Motor neuron (in vitro differentiated cells): ENCODE data around the gene GDF7. TPM values are rescaled to one million over a fixed set of nuclear protein-coding genes. Genes with fewer than 3 reads are reported as not detected.

Experiments used
- ATAC-seq, 8 experiments: fragments of 200-7000 bp; cut with Tn5 transposase; replicated peaks in 6 of 8; 2 replicates each; pipeline ENCODE4 v1.8.0; 2021; ENCODE audit warnings: mild to moderate bottlenecking in 8 of 8, moderate library complexity in 8 of 8
- H3K27ac ChIP-seq, 2 donors: fragments of 250-450 bp; sonication (Bioruptor Pico); 2 replicates each; pipeline ENCODE4 v1.9.0; 2021; ENCODE audit warnings: antibody characterized with exemption in 2 of 2, mild to moderate bottlenecking in 2 of 2, moderate library complexity in 1 of 2
- H3K4me1 ChIP-seq, 2 donors: fragments of 250-450 bp; sonication (Bioruptor Pico); replicated peaks in 1 of 2; 2 replicates each; pipeline ENCODE4 v1.6.1; 2021; ENCODE audit warnings: antibody characterized with exemption in 2 of 2, mild to moderate bottlenecking in 2 of 2, moderate library complexity in 1 of 2
- H3K4me3 ChIP-seq, 5 donors: fragments of 250-450 bp; sonication (Bioruptor Pico); 2 replicates each; pipeline ENCODE4 v1.9.0; 2021; ENCODE audit warnings: antibody characterized with exemption in 5 of 5, mild to moderate bottlenecking in 5 of 5, moderate library complexity in 4 of 5
- WGBS, 10 experiments: fragments of 450-650 bp; shearing (Covaris generic); methylation state at CpG; one replicate each; pipeline ENCODE4 v1.0.0; 2022; 5-methylcytosine and 5-hydroxymethylcytosine counted together
- in situ Hi-C, 9 experiments: fragments of 400-800 bp; cut with MboI; loops; one replicate each; pipeline ENCODE4 v1.15.0; 2021; ENCODE audit warnings: low sequenced_read_pairs in 9 of 9, low pct_unique_long_range_greater_than_20kb in 2 of 9; ENCODE audit not compliant: unreplicated experiment in 9 of 9
- total RNA-seq, 8 experiments: library from RNA; unstranded; fragments of 300-600 nt; gene quantifications; 2 replicates each; pipeline versions ENCODE4 v1.2.3 to v1.2.4, GENCODE V29; 2022

GDF7 gene
- total RNA-seq, 8 experiments from 2014 or later = 0.22 to 4.7 (median 0.57) TPM

DNA sequence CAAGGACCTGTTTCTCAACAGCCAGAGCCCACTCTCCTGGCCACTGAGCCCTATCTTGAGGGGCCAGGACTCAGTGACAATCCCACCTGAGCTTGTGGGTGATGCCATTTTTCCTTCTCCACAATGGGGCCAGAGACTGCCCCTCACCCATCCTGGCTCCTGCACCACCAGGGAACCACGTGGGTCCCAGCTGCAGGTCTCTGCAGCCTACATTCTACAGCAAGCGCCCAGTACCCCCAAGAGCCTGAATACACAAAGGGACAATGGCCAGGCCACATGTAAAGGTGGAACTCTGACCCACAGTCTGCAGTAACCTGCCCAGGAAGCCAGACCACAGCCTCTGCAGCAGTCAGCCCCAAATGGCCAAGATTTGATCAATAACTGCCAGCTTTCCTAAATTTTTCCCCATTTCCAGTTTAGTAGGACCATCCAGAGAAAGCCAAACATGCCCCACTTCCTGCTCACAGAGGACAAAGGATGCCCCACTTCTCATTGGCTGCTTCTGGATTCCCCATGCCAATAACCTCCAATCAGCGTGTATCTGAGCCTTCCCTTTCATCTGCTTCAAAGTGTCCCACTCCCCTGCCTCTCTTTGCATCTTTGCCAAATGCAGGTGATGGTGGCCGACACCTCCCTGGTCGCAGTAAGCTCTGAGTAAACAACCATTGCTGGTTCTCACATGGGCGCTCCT lies 35.2 kb upstream of the GDF7 start:
- ATAC-seq = no peak
- in situ Hi-C loops = loop anchor here in 8 of 9 experiments (10.0 to 25.0 kb wide), 5 partner anchors 177 to 519 kb away; partner anchors contain the start of gene RHOB (in 7 of the 8)
- Histone ChIP-seq H3K4me3 (no peak overlapping the region), H3K27ac (no peak overlapping the region), H3K4me1 (peaks cover 11 to 20% of the 10 kb centered on the region in 2 donors)
- 69 to 100% (median 100%) methylated on average over 1 to 3 of the region's 6 CpGs; no CpG with 5 or more reads in 4 of the 10 experiments for WGBS, 10 experiments

DNA sequence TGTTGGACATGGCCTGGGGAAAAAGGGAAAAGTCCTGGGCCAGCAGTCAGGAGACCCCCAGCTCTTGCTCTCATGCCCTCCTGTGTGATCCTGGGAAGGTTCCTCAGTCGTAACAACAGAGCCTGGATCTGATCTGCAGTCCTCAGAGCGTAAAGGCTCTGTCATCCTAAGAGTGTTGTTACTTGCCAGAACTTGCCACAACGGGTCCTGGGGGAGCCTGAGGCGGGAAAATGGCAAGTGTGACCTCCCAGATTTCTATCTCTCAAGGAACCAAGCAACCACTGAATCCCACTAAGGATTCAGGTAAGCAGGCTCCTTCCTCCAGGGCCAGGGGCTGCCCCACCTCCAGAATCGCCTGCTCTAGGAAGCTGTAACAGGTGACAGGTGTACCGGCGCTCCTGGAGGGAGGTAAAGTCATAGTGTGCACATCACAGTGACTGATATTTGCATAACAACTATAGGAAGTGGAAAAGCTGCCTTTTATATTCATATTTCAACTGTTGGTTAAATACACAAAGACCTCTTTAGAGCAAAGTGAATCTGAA lies 34.4 kb upstream of the GDF7 start:
- ATAC-seq = no peak
- WGBS, 10 experiments = 79 to 100% (median 90%) methylated on average over 2 to 5 of the region's 7 CpGs; no CpG with 5 or more reads in 3 of the 10 experiments
- Histone ChIP-seq H3K4me1 (peaks cover 11 to 14% of the 10 kb centered on the region in 2 donors), H3K4me3 (no peak overlapping the region), H3K27ac (no peak overlapping the region)
- in situ Hi-C loops = loop anchor here in 8 of 9 experiments (10.0 to 25.0 kb wide), 5 partner anchors 178 to 520 kb away; partner anchors contain the start of gene RHOB (in 7 of the 8)

DNA sequence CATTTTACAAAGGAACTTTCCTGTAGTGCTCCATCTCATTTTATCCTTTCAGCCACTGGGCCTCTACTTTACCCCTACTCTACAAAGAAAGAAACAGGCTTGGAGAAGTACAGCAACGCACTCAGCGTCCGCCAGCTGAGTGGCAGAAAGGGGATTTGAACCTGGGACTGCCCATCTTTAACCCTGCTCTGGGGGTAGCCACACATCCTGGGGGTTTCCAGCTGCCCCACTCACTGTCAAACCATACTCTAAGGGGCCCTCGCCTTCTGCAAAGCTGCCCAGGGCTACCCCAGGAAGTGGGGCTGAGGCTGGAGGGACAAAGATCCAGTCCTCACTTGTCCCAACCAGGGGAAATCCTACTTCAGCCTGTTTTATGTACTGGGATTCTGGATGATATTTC lies 33.9 kb upstream of the GDF7 start:
- Histone ChIP-seq H3K4me1 (peaks cover 11% of the 10 kb centered on the region in 2 donors), H3K4me3 (no peak overlapping the region), H3K27ac (no peak overlapping the region)
- in situ Hi-C loops = loop anchor here in 8 of 9 experiments (10.0 to 25.0 kb wide), 5 partner anchors 178 to 521 kb away; partner anchors contain the start of gene RHOB (in 7 of the 8)
- ATAC-seq = no peak
- WGBS, 10 experiments = 73 to 83% (median 80%) methylated on average over 3 to 4 of the region's 4 CpGs; no CpG with 5 or more reads in 7 of the 10 experiments

DNA sequence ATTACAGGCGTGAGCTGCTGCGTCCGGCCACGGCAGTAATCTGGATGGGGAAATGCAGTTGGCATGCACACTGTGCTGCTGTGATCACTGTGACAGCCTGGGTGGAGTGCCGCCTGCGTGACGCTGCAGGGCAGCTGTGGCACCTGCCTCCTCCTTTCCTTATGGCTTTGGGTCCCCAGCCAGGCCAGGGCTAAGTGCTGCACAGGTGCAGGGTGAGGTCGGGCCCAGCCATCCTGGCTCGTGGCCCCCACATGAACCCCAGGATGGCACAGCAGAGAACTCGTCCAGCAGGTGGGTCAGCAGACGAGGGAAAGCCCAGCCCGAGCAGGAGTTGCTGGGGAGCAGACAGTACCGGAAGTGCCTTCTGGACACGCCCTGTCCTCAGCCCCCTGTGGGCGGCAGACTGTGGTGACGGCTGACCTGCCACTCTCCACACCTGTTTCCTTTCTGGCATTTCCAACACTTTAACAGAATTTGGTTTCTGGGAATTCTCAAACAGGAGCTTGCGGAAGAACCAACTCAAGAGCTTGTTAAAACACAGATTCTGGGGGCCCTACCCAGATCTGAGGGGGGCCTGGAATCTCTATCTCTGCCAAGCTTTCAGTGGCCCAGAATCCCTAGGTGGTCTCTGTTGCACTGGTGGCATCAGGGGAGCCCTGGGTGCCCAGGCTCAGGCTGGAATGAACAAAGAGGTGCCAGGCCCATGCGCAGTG lies 33.0 kb upstream of the GDF7 start:
- ATAC-seq = no peak
- Histone ChIP-seq H3K4me1 (peaks cover 11% of the 10 kb centered on the region in 2 donors), H3K4me3 (no peak overlapping the region), H3K27ac (no peak overlapping the region)
- WGBS, 10 experiments = 72 to 100% (median 90%) methylated on average over 1 to 6 of the region's 18 CpGs; no CpG with 5 or more reads in 4 of the 10 experiments
- in situ Hi-C loops = loop anchor here in 8 of 9 experiments (10.0 to 25.0 kb wide), 5 partner anchors 179 to 522 kb away; partner anchors contain the start of gene RHOB (in 7 of the 8)

DNA sequence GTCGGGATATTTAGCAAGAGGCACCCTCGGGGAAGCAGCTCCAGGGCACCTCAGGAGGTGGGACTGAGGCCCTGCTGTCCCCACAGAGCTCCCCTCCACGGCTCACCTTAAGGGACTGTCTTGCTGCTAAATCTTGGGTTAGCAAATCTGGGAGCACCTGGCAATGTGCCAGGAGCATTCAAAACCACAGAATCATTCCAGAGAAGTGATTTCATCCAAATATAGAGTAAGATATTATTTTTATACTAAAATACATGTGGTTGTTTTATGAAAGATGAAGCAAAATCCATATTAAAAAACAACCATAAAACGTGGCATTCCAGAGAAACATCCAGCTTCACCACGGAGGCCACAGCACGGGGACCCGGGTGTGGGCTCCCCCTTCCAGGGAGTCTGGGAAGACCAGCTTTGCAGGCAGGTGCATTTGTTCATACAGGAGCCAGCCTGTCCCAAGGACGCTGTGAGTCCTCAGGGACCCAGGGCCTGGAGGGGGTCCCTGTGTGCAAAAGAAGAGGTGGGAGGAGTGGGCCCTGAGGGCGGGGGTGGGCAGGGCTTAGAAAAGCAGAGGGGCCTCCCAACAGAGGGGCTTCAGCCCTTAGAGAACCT lies 32.3 kb upstream of the GDF7 start:
- Histone ChIP-seq H3K27ac (no peak overlapping the region), H3K4me3 (no peak overlapping the region), H3K4me1 (peaks cover 11% of the 10 kb centered on the region in 2 donors)
- no peak for ATAC-seq
- in situ Hi-C loops = loop anchor here in 8 of 9 experiments (10.0 to 25.0 kb wide), 5 partner anchors 180 to 522 kb away; partner anchors contain the start of gene RHOB (in 7 of the 8)
- WGBS, 10 experiments = 55 to 77% (median 75%) methylated on average over 2 to 4 of the region's 9 CpGs; no CpG with 5 or more reads in 6 of the 10 experiments

DNA sequence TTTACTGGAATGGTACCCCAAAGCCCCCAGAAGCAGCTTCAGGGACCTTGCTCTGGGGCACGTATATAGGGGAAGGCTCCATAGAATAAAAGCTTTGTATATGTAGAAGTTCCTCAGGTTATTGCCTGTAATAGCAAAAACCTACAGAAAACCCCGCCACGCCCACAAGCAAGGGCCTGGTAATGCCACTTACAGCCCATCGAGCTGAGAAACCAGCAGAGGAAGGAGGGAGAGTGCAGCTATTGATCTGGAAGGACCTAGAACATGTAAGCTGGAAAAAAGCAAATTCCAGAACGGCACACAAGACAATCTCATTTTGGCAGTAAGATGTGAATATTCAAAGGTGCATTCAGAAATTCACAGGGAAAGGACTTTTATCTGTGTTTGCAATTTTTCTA lies 31.8 kb upstream of the GDF7 start:
- no peak for ATAC-seq
- in situ Hi-C loops = loop anchor here in 8 of 9 experiments (10.0 to 25.0 kb wide), 5 partner anchors 180 to 523 kb away; partner anchors contain the start of gene RHOB (in 7 of the 8)
- 33 to 85% (median 56%) methylated on average over 1 to 4 of the region's 5 CpGs; no CpG with 5 or more reads in 2 of the 10 experiments for WGBS, 10 experiments
- Histone ChIP-seq H3K4me3 (no peak overlapping the region), H3K27ac (no peak overlapping the region), H3K4me1 (peaks cover 11% of the 10 kb centered on the region in 2 donors)

DNA sequence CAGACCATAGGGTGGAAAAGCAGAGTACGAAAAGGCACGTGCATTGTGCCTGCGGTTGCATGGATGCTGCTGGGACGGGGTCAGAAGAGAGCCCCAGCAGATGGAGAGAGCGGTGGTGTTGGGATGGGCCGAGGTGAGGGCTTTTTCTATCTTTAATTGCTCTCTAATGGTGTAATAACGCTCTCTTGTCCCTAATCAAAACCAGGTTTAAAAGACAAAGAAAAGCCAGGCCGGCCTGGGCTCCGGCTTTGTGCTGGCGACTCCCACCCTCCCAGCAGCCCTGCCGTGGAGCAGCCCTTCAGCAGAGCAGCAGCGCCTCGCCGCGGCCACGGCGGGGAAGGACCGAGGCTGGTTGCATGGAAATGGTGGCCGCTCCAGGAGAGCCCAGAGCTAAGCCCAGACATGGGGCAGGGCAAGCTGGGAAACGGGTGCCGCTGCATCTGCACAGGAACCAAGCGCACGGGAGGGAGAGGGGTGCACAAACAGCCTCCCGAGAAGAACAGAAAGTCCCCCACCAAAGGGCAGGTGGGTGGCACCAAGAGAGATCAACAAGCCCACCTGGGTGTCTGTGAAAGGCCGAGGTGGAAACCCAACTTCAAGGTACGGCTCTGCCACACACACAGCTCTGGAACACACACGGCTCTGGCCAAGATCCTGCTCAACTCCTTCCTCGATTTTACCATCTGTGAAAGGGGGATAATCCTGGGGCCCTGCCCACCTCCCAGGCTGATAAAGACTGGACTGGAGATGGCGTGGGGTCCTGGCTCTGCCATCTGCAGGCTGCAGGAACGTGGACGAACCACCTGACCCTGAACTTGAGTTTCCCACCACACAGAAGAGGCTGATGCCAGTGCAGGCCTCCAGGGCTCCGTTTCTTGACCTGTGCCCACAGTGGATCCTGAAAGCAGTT lies 31.0 kb upstream of the GDF7 start:
- peak; percentile 97 to 99 (median 98) for ATAC-seq
- in situ Hi-C loops = loop anchor here in 8 of 9 experiments (10.0 to 25.0 kb wide), 5 partner anchors 181 to 524 kb away; partner anchors contain the start of gene RHOB (in 7 of the 8)
- 10 to 54% (median 39%) methylated on average over 1 to 9 of the region's 32 CpGs; no CpG with 5 or more reads in 1 of the 10 experiments for WGBS, 10 experiments

DNA sequence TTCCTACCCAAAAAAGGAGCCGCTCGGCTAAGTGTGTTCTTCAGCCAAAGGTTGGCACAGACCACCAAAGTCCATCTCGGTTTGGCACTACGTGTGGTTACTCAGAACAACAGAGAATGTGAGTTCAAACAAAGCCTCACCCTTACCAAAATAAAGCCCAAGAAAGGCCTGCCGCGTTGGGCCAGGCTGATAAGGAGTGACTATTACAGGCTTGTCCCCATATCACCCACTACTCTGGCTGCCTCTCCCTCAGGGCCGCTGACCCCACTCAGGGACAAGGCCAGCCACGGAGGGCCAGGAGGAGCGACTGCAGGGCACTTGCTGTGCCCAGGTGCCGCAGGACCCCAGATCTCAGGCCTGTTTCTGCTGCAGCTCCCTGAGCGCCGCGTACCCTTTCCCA lies 29.8 kb upstream of the GDF7 start:
- in situ Hi-C loops = loop anchor here in 8 of 9 experiments (10.0 to 25.0 kb wide), 5 partner anchors 182 to 525 kb away; partner anchors contain the start of gene RHOB (in 7 of the 8)
- no peak for ATAC-seq

More for the DNA sequence above, 31.0 kb upstream of the GDF7 start:
- Histone ChIP-seq H3K4me3 (peak overlapping the region in 1 of 5 donors; percentile 8), H3K4me1 (peaks cover 13% of the 10 kb centered on the region in 2 donors), H3K27ac (peak overlapping the region in 1 of 2 donors; percentile 37)

DNA sequence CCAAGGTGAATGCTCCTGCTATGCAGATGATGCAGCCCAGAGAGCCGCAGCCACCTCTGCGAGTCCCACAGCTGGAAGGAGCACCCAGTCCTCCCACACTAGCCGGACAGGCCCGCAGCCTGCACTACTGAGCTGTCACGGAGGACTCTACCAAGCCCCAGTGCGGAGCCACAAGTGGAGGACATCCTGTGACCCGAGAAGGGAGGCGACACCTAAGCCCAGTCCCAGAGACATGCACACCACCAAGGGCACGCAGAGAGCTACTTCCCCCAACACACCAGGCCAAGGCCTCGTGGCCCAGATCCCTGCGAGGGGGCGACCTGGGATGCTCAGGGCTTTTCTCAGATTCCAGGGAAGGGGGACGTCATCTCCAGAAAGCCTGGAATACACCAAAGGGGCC lies 28.9 kb upstream of the GDF7 start:
- Histone ChIP-seq H3K4me1 (peaks cover 23 to 26% of the 10 kb centered on the region in 2 donors), H3K4me3 (no peak overlapping the region), H3K27ac (no peak overlapping the region)
- 87 to 100% (median 97%) methylated on average over 1 to 6 of the region's 13 CpGs; no CpG with 5 or more reads in 7 of the 10 experiments for WGBS, 10 experiments
- no peak for ATAC-seq
- in situ Hi-C loops = loop anchor here in 8 of 9 experiments (10.0 to 25.0 kb wide), 5 partner anchors 183 to 526 kb away; partner anchors contain the start of gene RHOB (in 7 of the 8)

More for the DNA sequence above, 29.8 kb upstream of the GDF7 start:
- Histone ChIP-seq H3K4me3 (no peak overlapping the region), H3K4me1 (peaks cover 22 to 25% of the 10 kb centered on the region in 2 donors), H3K27ac (no peak overlapping the region)
- WGBS, 10 experiments = 4 to 100% (median 86%) methylated on average over 1 to 6 of the region's 13 CpGs; no CpG with 5 or more reads in 3 of the 10 experiments

DNA sequence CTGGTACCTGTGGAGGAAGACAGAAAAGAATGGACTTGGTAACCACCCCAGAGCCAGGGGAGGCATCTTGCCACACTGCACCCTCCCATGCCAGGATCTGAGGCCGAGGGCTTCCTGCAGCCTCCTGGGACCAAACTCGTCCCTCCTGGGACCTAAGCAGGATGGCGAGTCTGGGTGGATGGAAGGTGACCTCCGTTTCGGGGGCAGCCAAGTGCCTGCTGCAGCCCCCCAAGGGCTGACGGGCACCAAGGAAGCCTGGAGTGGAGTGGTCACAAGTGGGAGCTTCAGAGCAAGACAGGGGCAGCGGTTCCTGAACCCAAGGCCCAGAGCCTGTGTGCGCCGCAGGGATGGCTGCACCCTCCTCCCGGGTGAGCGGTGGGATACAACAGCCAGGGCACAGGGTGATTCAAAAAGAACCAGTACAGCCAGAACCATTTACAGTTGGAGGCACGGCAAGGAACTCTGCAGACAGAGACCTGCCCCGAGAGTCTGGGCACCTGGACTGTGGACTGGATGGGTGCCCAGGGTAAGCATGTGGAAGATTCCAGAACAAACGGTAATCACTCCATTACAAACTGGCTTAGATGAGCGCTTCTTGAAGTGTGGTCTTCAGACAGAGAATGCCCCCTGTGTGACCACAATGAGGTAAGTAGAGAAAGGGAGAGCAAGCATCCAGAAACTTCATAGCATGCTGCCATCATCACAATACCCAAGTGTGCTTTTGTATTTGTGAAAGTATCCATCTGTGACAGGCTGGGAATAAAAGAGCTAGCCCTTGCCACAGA lies 28.1 kb upstream of the GDF7 start:
- Histone ChIP-seq H3K4me1 (peaks cover 23 to 26% of the 10 kb centered on the region in 2 donors), H3K4me3 (no peak overlapping the region), H3K27ac (no peak overlapping the region)
- in situ Hi-C loops = loop anchor here in 8 of 9 experiments (10.0 to 25.0 kb wide), 5 partner anchors 184 to 527 kb away; partner anchors contain the start of gene RHOB (in 7 of the 8)
- WGBS, 10 experiments = 82 to 100% (median 89%) methylated on average over 2 to 9 of the region's 15 CpGs; no CpG with 5 or more reads in 4 of the 10 experiments
- no peak for ATAC-seq
